NCI-H460 (cell line): ENCODE results near the gene ARL3. TPM values are rescaled to one million over a fixed set of nuclear protein-coding genes. Genes with fewer than 3 reads are reported as not detected.

Experiments
- DNase-seq: peaks from one replicate; pipeline ENCODE4 v3.0.0-alpha.2; 2016; ENCODE audit warnings: low read depth; ENCODE audit errors: extremely low read depth
- total RNA-seq: library from RNA; depleted of rRNA; stranded (reverse); fragments of >200 nt; shearing (Covaris generic); gene quantifications from 2 replicates; pipeline ENCODE4 v1.2.3, GENCODE V29; 2014

ARL3 gene
- total RNA-seq, 1 experiment from 2014 or later: 7.4 TPM

GRCh38 chr10:102643336-102644065, 70.7 kb downstream of the ARL3 start:
- peak; percentile 59 for DNase-seq

- peak; percentile 23 for DNase-seq
Observed at GRCh38 chr10:102642736-102643335, 71.4 kb downstream of the ARL3 start.

- peak; percentile 96 for DNase-seq
Observed at GRCh38 chr10:102641880-102642735, 72.1 kb downstream of the ARL3 start.

DNA sequence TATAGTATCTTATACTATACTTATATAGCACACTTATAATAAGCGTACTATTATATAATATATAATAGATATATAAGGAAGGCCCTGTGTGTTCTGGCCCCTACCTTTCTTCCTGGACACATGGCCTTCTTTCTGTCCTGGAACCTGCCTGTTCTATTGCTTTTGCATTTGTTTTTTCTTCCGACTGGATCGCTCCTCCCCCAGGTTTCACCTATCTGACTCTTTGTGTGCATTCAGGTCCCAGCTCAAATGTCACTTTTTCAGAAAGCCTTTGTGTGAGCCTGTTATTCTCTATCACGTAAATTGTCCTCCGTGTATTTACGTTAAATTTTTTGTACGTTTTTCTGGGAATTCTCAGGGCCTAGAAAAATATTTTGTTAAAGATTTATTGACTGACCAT, 72.8 kb downstream of the ARL3 start:
- DNase-seq: no peak

DNA sequence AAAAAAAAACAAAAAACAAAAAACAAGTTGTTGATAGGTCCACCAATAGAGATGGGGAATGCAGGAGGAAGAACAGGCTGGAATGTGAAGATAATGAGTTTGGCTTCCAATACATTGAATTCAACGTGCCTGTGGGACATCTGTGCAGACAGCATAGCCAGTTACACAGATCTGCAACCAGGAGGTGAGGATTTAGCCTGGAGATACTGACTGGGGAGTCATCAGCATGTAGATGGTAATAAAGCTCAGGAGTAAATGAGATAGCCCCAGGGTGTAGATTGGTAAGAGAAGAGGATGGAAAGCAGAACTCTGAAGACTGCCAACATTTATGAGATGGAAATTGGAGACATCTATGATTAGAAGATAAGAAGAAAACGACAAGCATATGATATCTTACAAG, 74.7 kb downstream of the ARL3 start:
- no peak for DNase-seq

DNA sequence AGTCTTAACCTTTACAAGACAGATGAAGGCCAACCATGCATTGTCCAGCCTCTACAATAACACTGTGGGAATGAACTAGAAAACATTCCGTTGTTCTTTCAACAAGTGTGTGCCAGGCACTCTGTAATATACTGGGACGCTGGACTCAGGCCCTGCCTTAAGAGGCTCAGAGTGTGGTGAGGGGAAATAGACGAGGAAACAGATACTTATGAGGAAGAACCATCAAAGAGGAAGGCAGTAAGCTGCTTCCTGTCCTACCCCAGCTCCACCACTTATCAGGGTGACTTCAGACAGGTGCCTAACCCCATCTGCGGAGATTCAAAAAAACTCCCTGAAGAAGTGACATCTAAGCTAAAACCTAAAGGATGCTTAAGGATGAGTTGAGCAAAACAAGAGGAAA, 78.8 kb downstream of the ARL3 start:
- no peak for DNase-seq

- DNase-seq: no peak
Observed at GRCh38 chr10:102634686-102635085, 79.5 kb downstream of the ARL3 start.

DNA sequence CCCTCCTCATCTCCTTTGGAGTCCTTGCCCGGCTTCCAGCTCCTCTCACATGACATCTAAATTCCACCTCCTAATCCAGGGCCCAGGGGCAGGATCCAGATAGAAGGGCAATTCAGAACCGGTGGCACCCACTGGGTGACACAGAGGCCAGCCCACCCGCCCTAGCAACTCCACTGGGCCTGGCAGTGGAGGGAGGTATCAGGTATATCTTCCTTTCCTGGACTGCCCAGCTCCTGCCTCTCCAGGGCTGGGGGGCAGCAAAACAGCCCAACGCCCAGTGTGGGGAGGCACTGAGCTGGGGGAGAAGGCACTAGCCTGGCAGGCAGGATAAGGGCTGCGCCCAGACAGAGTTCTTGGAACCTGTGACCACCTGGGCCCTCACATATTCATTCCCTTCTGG, 80.3 kb downstream of the ARL3 start:
- no peak for DNase-seq

GRCh38 chr10:102633287-102633686, 80.9 kb downstream of the ARL3 start:
- DNase-seq: no peak

- DNase-seq: no peak
Observed at GRCh38 chr10:102632394-102633111, 81.6 kb downstream of the ARL3 start.

- DNase-seq: no peak
Observed at GRCh38 chr10:102631525-102632393, 82.4 kb downstream of the ARL3 start.

DNA sequence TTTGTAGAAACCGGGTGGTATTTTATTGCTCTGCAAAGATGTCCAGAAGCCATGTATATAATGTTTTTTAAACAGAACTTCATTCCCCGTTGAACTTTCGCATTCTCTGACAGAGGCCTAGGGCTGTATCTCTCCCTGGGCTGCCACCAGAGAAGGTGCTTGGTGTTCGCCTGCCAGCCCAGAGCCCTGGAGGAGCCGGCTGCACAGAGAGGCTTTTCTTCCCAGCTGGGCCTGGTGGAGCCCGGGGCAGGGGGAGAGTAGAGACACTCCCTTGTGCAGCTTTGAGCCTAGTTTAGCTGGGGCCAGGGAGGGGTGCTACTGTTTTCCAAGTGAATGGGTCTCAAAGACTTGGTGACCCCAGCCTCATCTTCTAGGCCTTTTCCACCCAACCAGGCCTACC, 83.5 kb downstream of the ARL3 start:
- DNase-seq: no peak

GRCh38 chr10:102629661-102630614, 84.3 kb downstream of the ARL3 start:
- no peak for DNase-seq

- no peak for DNase-seq
Observed at GRCh38 chr10:102628451-102628911, 85.7 kb downstream of the ARL3 start.

DNA sequence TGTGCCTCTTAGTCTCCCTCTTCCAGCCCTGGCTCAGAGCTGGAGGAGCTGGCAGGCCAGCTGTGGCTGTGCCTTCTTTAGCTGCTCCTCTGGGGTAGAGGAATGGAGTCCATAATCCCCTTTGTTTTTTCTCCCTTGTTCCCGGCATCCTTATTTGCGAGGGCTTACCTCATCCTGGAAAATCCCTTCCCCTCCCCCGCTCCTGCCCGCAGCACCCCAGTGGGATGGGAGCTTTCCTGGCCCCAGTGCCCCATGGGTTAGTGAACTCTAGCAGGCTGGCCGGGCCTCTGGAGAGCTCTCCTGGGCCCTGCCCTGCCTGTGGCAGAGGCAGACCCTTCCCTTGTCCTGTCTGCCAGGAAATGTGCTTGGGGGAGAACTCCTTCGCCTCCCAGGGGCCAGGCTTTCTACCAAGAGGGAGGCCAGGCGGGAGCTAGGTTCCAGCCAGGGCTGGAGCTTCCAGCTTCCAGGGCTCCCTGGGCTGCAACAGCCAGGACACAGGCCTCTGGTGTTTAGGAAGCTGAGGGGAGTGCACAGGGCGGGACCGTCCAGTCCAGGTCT, 86.4 kb downstream of the ARL3 start:
- no peak for DNase-seq

- no peak for DNase-seq
Observed at GRCh38 chr10:102627291-102627735, 86.9 kb downstream of the ARL3 start.

DNA sequence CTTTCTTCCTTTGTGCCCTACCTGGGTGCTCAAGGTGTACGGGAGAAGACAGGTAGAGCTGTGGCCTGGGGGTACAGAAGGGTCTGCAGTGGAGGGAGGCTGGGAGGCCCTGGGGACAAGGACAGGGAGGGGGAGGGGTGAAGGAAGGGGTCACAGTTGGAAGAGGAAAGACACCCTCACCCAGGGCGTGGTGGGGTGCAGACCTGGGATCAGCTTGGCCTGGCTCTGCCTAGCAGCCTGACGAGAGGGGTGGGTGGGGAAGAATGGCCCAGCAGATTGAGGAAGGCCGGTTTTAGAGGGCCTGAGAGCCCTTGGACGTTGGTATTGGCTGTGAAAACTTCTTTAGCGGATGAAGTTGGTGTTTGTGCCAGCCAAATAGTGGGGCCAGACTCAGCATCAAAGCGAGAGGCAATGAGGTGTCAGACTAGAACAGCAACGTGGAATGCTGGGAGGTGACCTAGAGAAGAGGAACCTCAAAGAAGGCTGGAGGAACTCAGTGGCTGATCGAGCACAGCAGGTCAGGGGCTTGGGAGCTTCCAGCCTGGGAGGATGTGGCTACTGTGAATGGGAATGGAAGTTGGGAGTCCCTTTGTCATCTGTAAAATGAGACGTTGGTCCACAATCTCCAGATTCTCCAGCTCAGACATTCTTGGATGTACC, 88.0 kb downstream of the ARL3 start:
- DNase-seq: no peak
